Measurements from ENCODE around the gene NCOR1. TPM values are rescaled to one million over a fixed set of nuclear protein-coding genes. Genes with fewer than 3 reads are reported as not detected.

Gene NCOR1
- total RNA-seq, 2 experiments from 2014 or later = 68.0 to 134 TPM

- POLR2A ChIA-PET = interaction anchor here (0.6 to 1.2 kb wide), 2 partner anchors 81 to 207 kb away, joined by 3 to 6 read pairs; no protein-coding TSS in a partner anchor
- Histone ChIP-seq H3K79me2 (ENCODE audit: insufficient read depth, low read depth, low read length) (no peaks in the 10 kb centered on the region), H3K9me2 (ENCODE audit: insufficient read depth, low read length) (no peaks in the 10 kb centered on the region), H3K4me2 (ENCODE audit: low read length) (no peak overlapping the region), H3K9me3 (ENCODE audit: low read length) (no peaks in the 10 kb centered on the region), H2AFZ (ENCODE audit: low read length) (no peak overlapping the region), H4K20me1 (ENCODE audit: insufficient read depth, low read length) (no peaks in the 10 kb centered on the region), H3K36me3 (ENCODE audit: insufficient read depth, low read length) (peaks cover 60% of the 10 kb centered on the region), H3K4me3 (ENCODE audit: low read depth, low read length, poor library complexity, severe bottlenecking) (no peak overlapping the region), H3K27ac (ENCODE audit: low read depth, low read length, poor library complexity, severe bottlenecking) (no peak overlapping the region), H3K4me1 (ENCODE audit: insufficient read depth, low read length, poor library complexity, severe bottlenecking) (no peaks in the 10 kb centered on the region)
- no peak for TF ChIP-seq CTCF (conservative IDR thresholded peaks at IDR 0.05; ENCODE audit: low read length)
- no peak for TF ChIP-seq EZH2phosphoT487 (IDR thresholded peaks at IDR 0.05; ENCODE audit: borderline replicate concordance, low read depth, low read length)
- DNase-seq (ENCODE audit: low spot score) = no peak
- CTCF ChIA-PET (ENCODE audit: unreplicated experiment) = no interaction called here
- BruUV-seq (replicated peaks) = no TSS peak
- intact Hi-C loops (cut with micrococcal nuclease; ENCODE audit: unreplicated experiment) = no loop called here
These were observed 132.1 kb downstream of the NCOR1 start for GRCh38 chr17:16083223-16083622.

- Histone ChIP-seq H3K36me3 (ENCODE audit: insufficient read depth, low read length) (peaks cover 61% of the 10 kb centered on the region), H2AFZ (ENCODE audit: low read length) (no peak overlapping the region), H3K4me2 (ENCODE audit: low read length) (no peak overlapping the region), H3K4me3 (ENCODE audit: low read depth, low read length, poor library complexity, severe bottlenecking) (no peak overlapping the region), H3K9me3 (ENCODE audit: low read length) (no peaks in the 10 kb centered on the region), H3K27ac (ENCODE audit: low read depth, low read length, poor library complexity, severe bottlenecking) (no peak overlapping the region), H3K4me1 (ENCODE audit: insufficient read depth, low read length, poor library complexity, severe bottlenecking) (no peaks in the 10 kb centered on the region), H4K20me1 (ENCODE audit: insufficient read depth, low read length) (no peaks in the 10 kb centered on the region), H3K79me2 (ENCODE audit: insufficient read depth, low read depth, low read length) (no peaks in the 10 kb centered on the region), H3K9me2 (ENCODE audit: insufficient read depth, low read length) (no peaks in the 10 kb centered on the region)
- ChIA-PET POLR2A (interaction anchor here (0.6 to 0.8 kb wide), 3 partner anchors 16 to 354 kb away, joined by 3 to 5 read pairs (median 3); no protein-coding TSS in a partner anchor), CTCF (ENCODE audit: unreplicated experiment) (no interaction called here)
- intact Hi-C loops (cut with micrococcal nuclease; ENCODE audit: unreplicated experiment) = no loop called here
- TF ChIP-seq EZH2phosphoT487 (IDR thresholded peaks at IDR 0.05; ENCODE audit: borderline replicate concordance, low read depth, low read length) = no peak
- TF ChIP-seq CTCF (conservative IDR thresholded peaks at IDR 0.05; ENCODE audit: low read length) = no peak
- no peak for DNase-seq (ENCODE audit: low spot score)
- BruUV-seq (replicated peaks) = no TSS peak
These were observed 133.7 kb downstream of the NCOR1 start for GRCh38 chr17:16081507-16082087.

- Histone ChIP-seq H3K9me2 (ENCODE audit: insufficient read depth, low read length) (no peaks in the 10 kb centered on the region), H3K36me3 (ENCODE audit: insufficient read depth, low read length) (peaks cover 59% of the 10 kb centered on the region), H3K27ac (ENCODE audit: low read depth, low read length, poor library complexity, severe bottlenecking) (no peak overlapping the region), H4K20me1 (ENCODE audit: insufficient read depth, low read length) (no peaks in the 10 kb centered on the region), H3K4me2 (ENCODE audit: low read length) (no peak overlapping the region), H3K4me1 (ENCODE audit: insufficient read depth, low read length, poor library complexity, severe bottlenecking) (no peaks in the 10 kb centered on the region), H3K9me3 (ENCODE audit: low read length) (no peaks in the 10 kb centered on the region), H2AFZ (ENCODE audit: low read length) (no peak overlapping the region), H3K79me2 (ENCODE audit: insufficient read depth, low read depth, low read length) (no peaks in the 10 kb centered on the region), H3K4me3 (ENCODE audit: low read depth, low read length, poor library complexity, severe bottlenecking) (no peak overlapping the region)
- ChIA-PET POLR2A (interaction anchor here (0.7 kb wide), 1 partner anchor 418 kb away, joined by 3 read pairs; no protein-coding TSS in a partner anchor), CTCF (ENCODE audit: unreplicated experiment) (no interaction called here)
- no TSS peak for BruUV-seq (replicated peaks)
- DNase-seq (ENCODE audit: low spot score) = no peak
- intact Hi-C loops (cut with micrococcal nuclease; ENCODE audit: unreplicated experiment) = no loop called here
- TF ChIP-seq EZH2phosphoT487 (IDR thresholded peaks at IDR 0.05; ENCODE audit: borderline replicate concordance, low read depth, low read length) (no peak), CTCF (conservative IDR thresholded peaks at IDR 0.05; ENCODE audit: low read length) (no peak)
These were observed 135.0 kb downstream of the NCOR1 start for GRCh38 chr17:16080366-16080765.

Data from OCI-LY7 (cell line).